ENCODE data around the gene DDT. TPM values are rescaled to one million over a fixed set of nuclear protein-coding genes. Genes with fewer than 3 reads are reported as not detected.

The DDT gene
- 150 and 200 TPM in 2 replicates for total RNA-seq (2014; rRNA removed; shearing (Covaris generic))

DNA sequence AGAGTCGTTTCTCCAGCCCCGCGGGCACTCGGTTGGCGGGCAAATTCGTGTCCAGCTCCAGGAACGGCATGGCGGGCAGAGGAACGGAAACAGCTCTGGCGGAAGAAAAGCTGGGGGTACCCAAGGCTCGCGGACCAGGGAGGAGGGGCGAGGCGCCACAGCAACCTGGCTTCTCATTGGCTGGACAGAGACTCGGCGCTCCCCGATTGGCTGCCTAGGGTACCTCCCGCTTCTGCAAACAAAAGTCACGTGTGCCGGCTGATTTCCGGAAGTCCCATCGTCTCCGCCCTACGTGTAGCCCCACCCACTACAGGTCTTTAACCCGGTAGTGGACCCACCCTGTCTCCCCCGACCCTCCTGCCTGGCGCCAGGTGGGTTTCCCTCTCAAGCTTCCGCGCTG is at the start of gene DDT:
Gene DDT (minus strand): TSS at position 97 of the 400 bp plus-strand sequence. CDS start 27 bp downstream, at position 70.

DNA sequence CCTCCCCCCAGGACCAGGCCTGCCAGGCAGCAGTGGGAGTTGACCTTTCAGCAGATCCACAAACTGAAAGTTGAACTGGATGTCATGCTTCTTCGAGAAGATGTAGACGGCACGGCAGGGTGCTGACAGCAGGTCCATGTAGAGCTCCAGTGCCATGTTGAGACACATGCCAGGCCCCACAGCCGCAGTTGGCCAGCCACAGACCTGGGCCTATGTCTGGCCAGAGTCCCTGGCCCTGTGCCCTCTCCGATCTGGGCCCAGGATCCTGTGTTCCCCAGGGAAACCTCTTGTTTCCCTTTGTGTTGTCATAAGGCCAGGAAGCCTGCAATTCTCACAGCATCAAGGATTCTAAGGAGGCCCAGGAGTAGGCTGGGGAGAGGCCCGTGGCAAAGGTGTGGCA is 31.0 kb upstream of the DDT start, which contains the start of gene GSTT4:
Gene GSTT4 (minus strand): TSS at position 253 of the 400 bp plus-strand sequence. CDS start 97 bp downstream, at position 156.

DNA sequence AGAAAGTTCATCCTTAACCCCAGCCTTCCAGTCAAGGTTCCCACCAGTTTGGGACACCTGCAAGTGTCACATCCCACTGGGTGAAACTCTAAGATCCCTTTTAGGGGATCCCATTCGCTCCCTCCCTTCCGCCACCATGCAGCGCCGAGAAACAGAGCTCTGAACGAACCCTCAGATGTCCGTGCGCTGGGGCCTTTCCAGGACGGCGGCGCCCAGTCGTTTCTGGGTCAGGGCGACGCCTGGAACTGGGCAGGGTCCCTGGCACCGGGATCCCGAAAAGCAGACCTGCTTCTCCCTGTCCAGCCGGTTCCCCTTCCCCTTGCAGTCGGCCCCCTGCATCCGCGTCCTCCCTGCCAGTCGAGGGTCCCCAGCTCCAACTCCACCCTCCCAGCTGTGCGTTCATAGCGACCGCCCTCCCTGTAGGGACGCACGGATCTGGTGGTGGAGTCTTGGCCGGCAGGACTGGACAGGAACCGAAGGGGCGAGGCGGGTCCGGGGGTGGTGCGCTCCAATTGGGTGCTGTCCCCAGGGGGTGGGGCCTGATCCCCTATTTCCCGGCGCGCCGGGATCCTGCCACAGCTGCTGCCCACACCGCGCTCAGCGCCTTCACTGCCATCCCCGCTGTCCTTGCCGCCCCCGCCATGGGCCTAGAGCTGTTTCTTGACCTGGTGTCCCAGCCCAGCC is 5.5 kb upstream of the DDT start, which contains the start of gene GSTT2:
Gene GSTT2 (plus strand): TSS at position 578 of the 684 bp plus-strand sequence.

DNA sequence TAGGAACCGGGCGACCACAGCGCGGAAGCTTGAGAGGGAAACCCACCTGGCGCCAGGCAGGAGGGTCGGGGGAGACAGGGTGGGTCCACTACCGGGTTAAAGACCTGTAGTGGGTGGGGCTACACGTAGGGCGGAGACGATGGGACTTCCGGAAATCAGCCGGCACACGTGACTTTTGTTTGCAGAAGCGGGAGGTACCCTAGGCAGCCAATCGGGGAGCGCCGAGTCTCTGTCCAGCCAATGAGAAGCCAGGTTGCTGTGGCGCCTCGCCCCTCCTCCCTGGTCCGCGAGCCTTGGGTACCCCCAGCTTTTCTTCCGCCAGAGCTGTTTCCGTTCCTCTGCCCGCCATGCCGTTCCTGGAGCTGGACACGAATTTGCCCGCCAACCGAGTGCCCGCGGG is 7.7 kb downstream of the DDT start, which contains the start of gene DDTL:
Gene DDTL (plus strand): TSS at position 321 of the 400 bp plus-strand sequence. CDS start 27 bp downstream, at position 348.

DNA sequence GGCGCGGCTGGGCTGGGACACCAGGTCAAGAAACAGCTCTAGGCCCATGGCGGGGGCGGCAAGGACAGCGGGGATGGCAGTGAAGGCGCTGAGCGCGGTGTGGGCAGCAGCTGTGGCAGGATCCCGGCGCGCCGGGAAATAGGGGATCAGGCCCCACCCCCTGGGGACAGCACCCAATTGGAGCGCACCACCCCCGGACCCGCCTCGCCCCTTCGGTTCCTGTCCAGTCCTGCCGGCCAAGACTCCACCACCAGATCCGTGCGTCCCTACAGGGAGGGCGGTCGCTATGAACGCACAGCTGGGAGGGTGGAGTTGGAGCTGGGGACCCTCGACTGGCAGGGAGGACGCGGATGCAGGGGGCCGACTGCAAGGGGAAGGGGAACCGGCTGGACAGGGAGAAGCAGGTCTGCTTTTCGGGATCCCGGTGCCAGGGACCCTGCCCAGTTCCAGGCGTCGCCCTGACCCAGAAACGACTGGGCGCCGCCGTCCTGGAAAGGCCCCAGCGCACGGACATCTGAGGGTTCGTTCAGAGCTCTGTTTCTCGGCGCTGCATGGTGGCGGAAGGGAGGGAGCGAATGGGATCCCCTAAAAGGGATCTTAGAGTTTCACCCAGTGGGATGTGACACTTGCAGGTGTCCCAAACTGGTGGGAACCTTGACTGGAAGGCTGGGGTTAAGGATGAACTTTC is 13.0 kb downstream of the DDT start, which contains the start of gene GSTT2B:
Gene GSTT2B (minus strand): TSS at position 112 of the 688 bp plus-strand sequence. CDS start 64 bp downstream, at position 48.

Other genes with a start within 250 kb of the DDT start
- 2.9 and 3.4 TPM in 2 replicates for gene ZNF70, start 223.3 kb downstream of the DDT start, total RNA-seq (2014; rRNA removed; shearing (Covaris generic))
- not detected in 2 replicates for gene VPREB3, start 220.0 kb downstream of the DDT start, total RNA-seq (2014; rRNA removed; shearing (Covaris generic))
- not detected in 2 replicates for gene C22orf15, start 211.5 kb downstream of the DDT start, total RNA-seq (2014; rRNA removed; shearing (Covaris generic))
- 11.1 and 14.9 TPM in 2 replicates for gene CHCHD10, start 206.5 kb downstream of the DDT start, total RNA-seq (2014; rRNA removed; shearing (Covaris generic))
- 1.5 and 2.2 TPM in 2 replicates for gene MMP11, start 201.6 kb downstream of the DDT start, total RNA-seq (2014; rRNA removed; shearing (Covaris generic))
- 72.8 and 76.7 TPM in 2 replicates for gene SMARCB1, start 187.5 kb downstream of the DDT start, total RNA-seq (2014; rRNA removed; shearing (Covaris generic))
- gene DERL3, start 135.4 kb downstream of the DDT start, total RNA-seq (2014; rRNA removed; shearing (Covaris generic)) = 0.19 TPM in 1 of 2 replicates, not detected in the other
- 12.6 and 12.9 TPM in 2 replicates for gene SLC2A11, start 116.6 kb downstream of the DDT start, total RNA-seq (2014; rRNA removed; shearing (Covaris generic))
- gene MIF, start 80.1 kb downstream of the DDT start, total RNA-seq (2014; rRNA removed; shearing (Covaris generic)) = 480 and 587 TPM in 2 replicates
- 0.38 and 1.4 TPM in 2 replicates for gene GSTT2B, start 13.2 kb downstream of the DDT start, total RNA-seq (2014; rRNA removed; shearing (Covaris generic))
- 0.21 and 0.79 TPM in 2 replicates for gene DDTL, start 7.6 kb downstream of the DDT start, total RNA-seq (2014; rRNA removed; shearing (Covaris generic))
- not detected in 2 replicates for gene GSTT2, start 5.7 kb upstream of the DDT start, total RNA-seq (2014; rRNA removed; shearing (Covaris generic))
- not detected in 2 replicates for gene GSTT4, start 31.0 kb upstream of the DDT start, total RNA-seq (2014; rRNA removed; shearing (Covaris generic))
- 38.2 and 39.6 TPM in 2 replicates for gene CABIN1, start 36.9 kb upstream of the DDT start, total RNA-seq (2014; rRNA removed; shearing (Covaris generic))
- gene SUSD2, start 207.0 kb upstream of the DDT start, total RNA-seq (2014; rRNA removed; shearing (Covaris generic)) = 6.1 and 7.4 TPM in 2 replicates